Keratinocyte (primary cell): ENCODE measurements around the gene GPAT3. TPM values are rescaled to one million over a fixed set of nuclear protein-coding genes. Genes with fewer than 3 reads are reported as not detected.
"Not testable (repeated sequence)": the region's sequence is repeated elsewhere in the genome, so short reads cannot be mapped to it uniquely, and the experiment has no call there.

Experiments used
- DNase-seq: peaks from one replicate; pipeline ENCODE4 v3.0.0-alpha.2; 2011; ENCODE audit warnings: low read depth, missing footprints, low spot score
- FAIRE-seq: peaks from 2 replicates; lab custom pipeline; 2011; peaks lifted over from hg19 to GRCh38; lab: Jason Lieb, UNC
- H2AFZ ChIP-seq: 2 replicates; pipeline ENCODE4 v1.6.0; 2012; ENCODE audit warnings: low read length, control low read depth, inconsistent platforms; ENCODE audit not compliant: control insufficient read depth
- H3K27ac ChIP-seq: 2 replicates; pipeline ENCODE4 v1.5.1; 2011; ENCODE audit warnings: low read length; ENCODE audit not compliant: control insufficient read depth, insufficient read depth
- H3K27me3 ChIP-seq: 3 replicates; pipeline ENCODE4 v1.6.0; 2011; ENCODE audit warnings: low read length; ENCODE audit not compliant: control insufficient read depth, insufficient read depth; ENCODE audit errors: extremely low read depth
- H3K36me3 ChIP-seq, 2 experiments: 2 replicates in 1 of 2; 3 replicates in 1 of 2; pipeline ENCODE4 v1.5.1; 2011; ENCODE audit warnings: low read length in 2 of 2, mild to moderate bottlenecking in 1 of 2; ENCODE audit not compliant: control insufficient read depth in 2 of 2, insufficient read depth in 2 of 2; ENCODE audit errors: extremely low read depth in 1 of 2
- H3K4me1 ChIP-seq: 3 replicates; pipeline ENCODE4 v1.5.1; 2011; ENCODE audit warnings: low read length; ENCODE audit not compliant: control insufficient read depth, insufficient read depth; ENCODE audit errors: extremely low read depth
- H3K4me2 ChIP-seq: 3 replicates; pipeline ENCODE4 v1.6.0; 2011; ENCODE audit warnings: low read depth, low read length; ENCODE audit not compliant: control insufficient read depth, insufficient read depth; ENCODE audit errors: extremely low read depth
- H3K4me3 ChIP-seq, 3 experiments: fragments of 200-600 bp in 1 of 3; sonication (generic) in 1 of 3; 2 replicates in 2 of 3; 3 replicates in 1 of 3; pipeline ENCODE4 v1.5.1; 2011 to 2016; ENCODE audit warnings: low read length in 3 of 3, mild to moderate bottlenecking in 3 of 3, control low read depth in 2 of 3, inconsistent platforms in 1 of 3, low read depth in 1 of 3, mixed read lengths in 1 of 3, mixed run types in 1 of 3, moderate library complexity in 1 of 3; ENCODE audit not compliant: control insufficient read depth in 2 of 3, insufficient read depth in 2 of 3; ENCODE audit errors: extremely low read depth in 1 of 3
- H3K79me2 ChIP-seq: 2 replicates; pipeline ENCODE4 v1.6.0; 2012; ENCODE audit warnings: low read length; ENCODE audit not compliant: control insufficient read depth, insufficient read depth
- H3K9ac ChIP-seq: 3 replicates; pipeline ENCODE4 v1.6.0; 2011; ENCODE audit warnings: low read length; ENCODE audit not compliant: control insufficient read depth, insufficient read depth; ENCODE audit errors: extremely low read depth
- H3K9me1 ChIP-seq: 3 replicates; pipeline ENCODE4 v1.6.0; 2011; ENCODE audit warnings: low read length; ENCODE audit not compliant: control insufficient read depth, insufficient read depth; ENCODE audit errors: extremely low read depth
- H3K9me3 ChIP-seq: 2 replicates; pipeline ENCODE4 v1.5.1; 2012; ENCODE audit warnings: low read depth, low read length; ENCODE audit not compliant: control insufficient read depth
- H4K20me1 ChIP-seq: 3 replicates; pipeline ENCODE4 v1.6.0; 2011; ENCODE audit warnings: low read length; ENCODE audit not compliant: control insufficient read depth, insufficient read depth; ENCODE audit errors: extremely low read depth
- CTCF ChIP-seq, 3 experiments: IDR thresholded peaks in 1 of 3; conservative IDR thresholded peaks in 1 of 3; optimal IDR thresholded peaks in 1 of 3; 2 replicates in 2 of 3; 3 replicates in 1 of 3; pipeline versions ENCODE3 to v1.5.1; 2011; ENCODE audit warnings: low read length in 3 of 3, mild to moderate bottlenecking in 3 of 3, moderate library complexity in 2 of 3, control low read depth in 1 of 3, inconsistent platforms in 1 of 3; ENCODE audit not compliant: insufficient read depth in 2 of 3; ENCODE audit errors: extremely low read depth in 1 of 3
- EZH2 ChIP-seq: IDR thresholded peaks from one replicate; pipeline ENCODE4 v1.6.1; 2012; ENCODE audit warnings: inconsistent platforms, mild to moderate bottlenecking, low read length, moderate library complexity
- dilution Hi-C: fragments of 300-500 bp; cut with MboI; formaldehyde crosslinking; loops from one replicate; pipeline ENCODE4 v1.7.0; 2020; ENCODE audit warnings: low sequenced_read_pairs; ENCODE audit not compliant: extremely low pct_ligation_motif_present
- polyA plus RNA-seq, 5 experiments: library from polyadenylated mRNA; depleted of rRNA in 3 of 5; stranded (reverse) in 3 of 5; stranded (forward) in 1 of 5; unstranded in 1 of 5; fragments of >200 nt; gene quantifications; 1 replicate in 1 of 5; 2 replicates in 3 of 5; 3 replicates in 1 of 5; pipeline versions ENCODE4 v1.2.1 to v1.2.3, GENCODE V29; 2011 to 2012; ENCODE audit warnings: missing spikeins in 2 of 5, low read depth in 1 of 5, low replicate concordance in 1 of 5

Gene GPAT3
- polyA plus RNA-seq, 1 donor (not counting 4 experiments of a cell fraction or from before 2014, with no cell fraction given), result 2.4 TPM

GRCh38 chr4:83509156-83509585 is 26.7 kb upstream of the GPAT3 start:
- peak; percentile 13 for FAIRE-seq
- H3K4me1 ChIP-seq, H3K4me3 ChIP-seq, H4K20me1 ChIP-seq, DNase-seq, H3K9me3 ChIP-seq, H3K27me3 ChIP-seq, H3K79me2 ChIP-seq, H3K4me2 ChIP-seq, H3K36me3 ChIP-seq, H3K9ac ChIP-seq, H3K27ac ChIP-seq, H3K9me1 ChIP-seq: not testable (repeated sequence)
- dilution Hi-C loops, result loop anchor here (10.0 kb wide), 1 partner anchor 126 kb away; no protein-coding TSS in a partner anchor
- peak in 2 of 3 experiments; percentile 46 to 76 for TF ChIP-seq CTCF (optimal IDR thresholded peaks at IDR 0.05 in 1 of 3, IDR thresholded peaks at IDR 0.05 in 1 of 3, conservative IDR thresholded peaks at IDR 0.05 in 1 of 3; ENCODE audit: extremely low read depth in 1 of 3, insufficient read depth in 2 of 3, low read length in 3 of 3)
- peak overlapping the region; percentile 90 for H2AFZ ChIP-seq

GRCh38 chr4:83510442-83510841 is 25.5 kb upstream of the GPAT3 start:
- H4K20me1 ChIP-seq, result no peaks in the 10 kb centered on the region
- no peak overlapping the region for H3K4me2 ChIP-seq
- no peak overlapping the region for H3K9ac ChIP-seq
- no peaks in the 10 kb centered on the region for H3K9me1 ChIP-seq
- TF ChIP-seq EZH2 (no peak), CTCF (optimal IDR thresholded peaks at IDR 0.05 in 1 of 3, IDR thresholded peaks at IDR 0.05 in 1 of 3, conservative IDR thresholded peaks at IDR 0.05 in 1 of 3; ENCODE audit: extremely low read depth in 1 of 3, insufficient read depth in 2 of 3, low read length in 3 of 3) (no peak)
- H2AFZ ChIP-seq, result no peak overlapping the region
- H3K79me2 ChIP-seq, result no peaks in the 10 kb centered on the region
- H3K27me3 ChIP-seq, result no peaks in the 10 kb centered on the region
- H3K4me3 ChIP-seq, result no peak overlapping the region
- no peaks in the 10 kb centered on the region for H3K9me3 ChIP-seq
- dilution Hi-C loops, result no loop called here
- DNase-seq (no peak), FAIRE-seq (no peak)
- H3K36me3 ChIP-seq, result no peaks in the 10 kb centered on the region
- no peaks in the 10 kb centered on the region for H3K4me1 ChIP-seq
- no peak overlapping the region for H3K27ac ChIP-seq
